CD14-positive monocyte (primary cell): ENCODE results near the gene ERGIC3. TPM values are rescaled to one million over a fixed set of nuclear protein-coding genes. Genes with fewer than 3 reads are reported as not detected.

Experiments used
- DNase-seq, 3 donors: peaks; one replicate each; pipeline ENCODE4 v3.0.0-alpha.2; 2011 to 2022
- H2AFZ ChIP-seq: 2 replicates; pipeline ENCODE4 v1.6.0; 2012; ENCODE audit warnings: mild to moderate bottlenecking, low read depth, low read length, inconsistent platforms; ENCODE audit not compliant: insufficient read depth, poor library complexity, severe bottlenecking
- H3K27ac ChIP-seq, 2 donors: 1 replicate in 1 of 2; 2 replicates in 1 of 2; pipeline ENCODE4 v1.5.1; 2012 to 2013; ENCODE audit warnings: low read length in 2 of 2, control low read depth in 1 of 2, inconsistent platforms in 1 of 2, low read depth in 1 of 2, mild to moderate bottlenecking in 1 of 2
- H3K27me3 ChIP-seq, 2 donors: one replicate each; pipeline versions ENCODE4 v1.6.0 to v1.6.1; 2011 to 2013; ENCODE audit warnings: low read length in 2 of 2; ENCODE audit not compliant: control insufficient read depth in 2 of 2, insufficient read depth in 2 of 2
- H3K36me3 ChIP-seq, 2 donors: replicated peaks in 1 of 2; 1 replicate in 1 of 2; 2 replicates in 1 of 2; pipeline versions ENCODE4 v1.5.1 to v1.6.1; 2012 to 2013; ENCODE audit warnings: low read length in 2 of 2, control low read depth in 1 of 2, inconsistent platforms in 1 of 2, mild to moderate bottlenecking in 1 of 2; ENCODE audit not compliant: insufficient read depth in 2 of 2, control insufficient read depth in 1 of 2
- H3K4me1 ChIP-seq, 2 donors: 1 replicate in 1 of 2; 2 replicates in 1 of 2; pipeline versions ENCODE4 v1.5.1 to v1.6.1; 2012 to 2013; ENCODE audit warnings: low read length in 2 of 2, control low read depth in 1 of 2, inconsistent platforms in 1 of 2, mild to moderate bottlenecking in 1 of 2, moderate library complexity in 1 of 2; ENCODE audit not compliant: insufficient read depth in 2 of 2, control insufficient read depth in 1 of 2
- H3K4me2 ChIP-seq: replicated peaks from 2 replicates; pipeline ENCODE3; 2012; ENCODE audit warnings: low read length, moderate library complexity, mild to moderate bottlenecking; ENCODE audit not compliant: poor library complexity, severe bottlenecking; ENCODE audit errors: extremely low read depth
- H3K4me3 ChIP-seq, 3 experiments: fragments of 200-600 bp in 1 of 3; sonication (generic) in 1 of 3; replicated peaks in 1 of 3; 1 replicate in 2 of 3; 2 replicates in 1 of 3; pipeline ENCODE4 v1.5.1; 2011 to 2013; ENCODE audit warnings: low read length in 3 of 3, mild to moderate bottlenecking in 3 of 3, control low read depth in 2 of 3, low read depth in 2 of 3, inconsistent platforms in 1 of 3, moderate library complexity in 1 of 3
- H3K79me2 ChIP-seq: 2 replicates; pipeline ENCODE4 v1.6.0; 2012; ENCODE audit warnings: mild to moderate bottlenecking, control low read depth, inconsistent platforms, low read length, moderate library complexity; ENCODE audit not compliant: insufficient read depth
- H3K9ac ChIP-seq: 2 replicates; pipeline ENCODE4 v1.6.0; 2017; ENCODE audit warnings: low read length, mild to moderate bottlenecking; ENCODE audit not compliant: insufficient read depth, poor library complexity, severe bottlenecking
- H3K9me3 ChIP-seq, 2 donors: replicated peaks in 1 of 2; 1 replicate in 1 of 2; 2 replicates in 1 of 2; pipeline versions ENCODE4 v1.5.1 to v1.6.1; 2012 to 2013; ENCODE audit warnings: low read length in 2 of 2, control low read depth in 1 of 2; ENCODE audit not compliant: control insufficient read depth in 1 of 2, insufficient read depth in 1 of 2
- H4K20me1 ChIP-seq: 2 replicates; pipeline ENCODE4 v1.6.0; 2012; ENCODE audit warnings: mild to moderate bottlenecking, low read length, control low read depth, moderate library complexity; ENCODE audit not compliant: insufficient read depth
- H3K27ac Mint-ChIP-seq, 7 donors: one replicate each; pipeline ENCODE4 v1.8.0; 2020; ENCODE audit warnings: mild to moderate bottlenecking in 7 of 7, mixed read lengths in 7 of 7, moderate library complexity in 6 of 7, inconsistent platforms in 2 of 7
- H3K27me3 Mint-ChIP-seq, 3 donors: one replicate each; pipeline ENCODE4 v1.8.0; 2021 to 2022; ENCODE audit warnings: low read depth in 3 of 3, mild to moderate bottlenecking in 3 of 3, mixed read lengths in 3 of 3, moderate library complexity in 3 of 3, inconsistent platforms in 1 of 3
- H3K36me3 Mint-ChIP-seq, 2 donors: one replicate each; pipeline ENCODE4 v1.8.0; 2020; ENCODE audit warnings: mixed read lengths in 2 of 2, inconsistent platforms in 1 of 2, mild to moderate bottlenecking in 1 of 2
- H3K4me1 Mint-ChIP-seq: one replicate; pipeline ENCODE4 v1.8.0; 2020; ENCODE audit warnings: mild to moderate bottlenecking, mixed read lengths
- H3K4me3 Mint-ChIP-seq, 2 donors: one replicate each; pipeline ENCODE4 v1.8.0; 2020; ENCODE audit warnings: mild to moderate bottlenecking in 2 of 2, mixed read lengths in 2 of 2, moderate library complexity in 1 of 2
- H3K9me3 Mint-ChIP-seq, 7 donors: one replicate each; pipeline ENCODE4 v1.8.0; 2020 to 2022; ENCODE audit warnings: mixed read lengths in 7 of 7, mild to moderate bottlenecking in 6 of 7, moderate library complexity in 6 of 7, inconsistent platforms in 2 of 7
- CTCF ChIP-seq: fragments of 200-600 bp; IDR thresholded peaks from one replicate; pipeline ENCODE4 v1.8.0; 2022; ENCODE audit warnings: antibody characterized with exemption, mild to moderate bottlenecking
- WGBS: methylation state at CpG from one replicate; pipeline ENCODE4 v1.1.5; 2013; ENCODE audit warnings: missing lambda C conversion rate; ENCODE audit not compliant: insufficient coverage; 5-methylcytosine and 5-hydroxymethylcytosine counted together
- intact Hi-C, 2 donors: fragments of 100-400 bp; cut with micrococcal nuclease; formaldehyde crosslinking; loops; one replicate each; pipeline versions ENCODE4 v1.15.0 to v1.15.1; 2023
- polyA plus RNA-seq, 3 donors: library from polyadenylated mRNA; depleted of rRNA in 1 of 3; unstranded in 2 of 3; stranded (reverse) in 1 of 3; fragments of 300-500 nt in 2 of 3; fragments of >200 nt in 1 of 3; fragmentation: Illumina TruSeq in 2 of 3; gene quantifications; 1 replicate in 2 of 3; 2 replicates in 1 of 3; pipeline ENCODE4 v1.2.3, GENCODE V29; 2012 to 2021

ERGIC3 gene
- polyA plus RNA-seq, 3 donors = 128 to 371 (median 130) TPM

GRCh38 chr20:35529552-35529951 is 12.3 kb upstream of the ERGIC3 start, which contains the start of gene C20orf173:
C20orf173 (minus strand) TSS chr20:35529652; CDS start chr20:35529373, 279 bp downstream.
- Histone ChIP-seq H3K36me3 (no peaks in the 10 kb centered on the region), H2AFZ (no peak within 1 kb of the TSS), H3K4me3 (no peak within 1 kb of the TSS), H3K9me3 (no peaks in the 10 kb centered on the region), H3K27ac (no peak within 1 kb of the TSS), H3K27me3 (no peaks in the 10 kb centered on the region), H4K20me1 (no peaks in the 10 kb centered on the region), H3K4me2 (no peak within 1 kb of the TSS), H3K9ac (no peak within 1 kb of the TSS), H3K4me1 (no peaks in the 10 kb centered on the region), H3K79me2 (no peaks in the 10 kb centered on the region)
- WGBS = no CpG with 5 or more reads among the region's 2 CpGs
- peaks cover 2 to 4% (median 2%) of the 10 kb centered on the region in 3 donors for H3K27me3 Mint-ChIP-seq
- H3K27ac Mint-ChIP-seq = no peak within 1 kb of the TSS
- DNase-seq = no peak
- H3K4me3 Mint-ChIP-seq = no peak within 1 kb of the TSS
- TF ChIP-seq CTCF = no peak
- H3K36me3 Mint-ChIP-seq = no peaks in the 10 kb centered on the region
- H3K4me1 Mint-ChIP-seq = no peaks in the 10 kb centered on the region
- intact Hi-C loops = no loop called here
- peaks cover 0 to 3% (median 0%) of the 10 kb centered on the region in 7 donors for H3K9me3 Mint-ChIP-seq

GRCh38 chr20:35539756-35540212 is 2.1 kb upstream of the ERGIC3 start:
- Mint-ChIP-seq H3K4me3 (peak overlapping the region; percentile 58 to 68), H3K27ac (peak overlapping the region in 1 of 7 donors; percentile 83), H3K9me3 (peaks cover 0 to 4% (median 0%) of the 10 kb centered on the region in 7 donors), H3K4me1 (peaks cover 15% of the 10 kb centered on the region), H3K36me3 (peaks cover 11 to 13% of the 10 kb centered on the region in 2 donors), H3K27me3 (peaks cover 2 to 6% (median 2%) of the 10 kb centered on the region in 3 donors)
- 68% methylated on average over 10 of the region's 11 CpGs for WGBS
- H3K36me3 ChIP-seq = peaks cover 0 to 12% of the 10 kb centered on the region in 2 donors
- no peak overlapping the region for H3K9ac ChIP-seq
- peaks cover 4% of the 10 kb centered on the region for H3K79me2 ChIP-seq
- no peak overlapping the region for H2AFZ ChIP-seq
- no peak for TF ChIP-seq CTCF
- H4K20me1 ChIP-seq = no peaks in the 10 kb centered on the region
- no peaks in the 10 kb centered on the region for H3K27me3 ChIP-seq
- intact Hi-C loops = no loop called here
- H3K4me3 ChIP-seq = peak overlapping the region in 1 of 3 experiments; percentile 23
- peak; percentile 34 to 47 (median 42) for DNase-seq
- no peaks in the 10 kb centered on the region for H3K9me3 ChIP-seq
- no peak overlapping the region for H3K4me2 ChIP-seq
- peaks cover 13 to 19% of the 10 kb centered on the region in 2 donors for H3K4me1 ChIP-seq
- H3K27ac ChIP-seq = no peak overlapping the region
